Mesenchymal stem cell (in vitro differentiated cells and primary cell): ENCODE results near the gene LGALS3BP.

Experiments used
- DNase-seq: peaks from one replicate; pipeline ENCODE4 v3.0.0-alpha.2; 2013
- H2AFZ ChIP-seq: one replicate; pipeline ENCODE4 v1.6.1; 2013; ENCODE audit warnings: low read depth, mild to moderate bottlenecking, control low read depth, inconsistent platforms, low read length, moderate library complexity
- H2AK5ac ChIP-seq: 2 replicates; pipeline ENCODE4 v1.6.1; 2013; ENCODE audit warnings: low read length, moderate library complexity, mild to moderate bottlenecking, inconsistent platforms; ENCODE audit not compliant: severe bottlenecking
- H2BK120ac ChIP-seq: one replicate; pipeline ENCODE4 v1.6.1; 2013; ENCODE audit warnings: low read depth, mild to moderate bottlenecking, inconsistent platforms, low read length, moderate library complexity
- H2BK12ac ChIP-seq, 2 experiments: one replicate each; pipeline ENCODE4 v1.6.1; 2013; ENCODE audit warnings: inconsistent platforms in 2 of 2, low read length in 2 of 2, mild to moderate bottlenecking in 2 of 2, moderate library complexity in 2 of 2, control low read depth in 1 of 2
- H2BK15ac ChIP-seq: one replicate; pipeline ENCODE4 v1.6.1; 2013; ENCODE audit warnings: mild to moderate bottlenecking, low read depth, inconsistent platforms; ENCODE audit not compliant: poor library complexity, severe bottlenecking
- H2BK5ac ChIP-seq: 2 replicates; pipeline ENCODE4 v1.6.1; 2013; ENCODE audit warnings: low read depth, mild to moderate bottlenecking, low read length, control low read depth, inconsistent platforms; ENCODE audit not compliant: poor library complexity, severe bottlenecking
- H3K14ac ChIP-seq, 2 experiments: one replicate each; pipeline ENCODE4 v1.6.1; 2013; ENCODE audit warnings: inconsistent platforms in 2 of 2, low read length in 2 of 2, control low read depth in 1 of 2, mild to moderate bottlenecking in 1 of 2, moderate library complexity in 1 of 2
- H3K18ac ChIP-seq, 2 experiments: one replicate each; pipeline ENCODE4 v1.6.1; 2013; ENCODE audit warnings: inconsistent platforms in 2 of 2, low read length in 2 of 2, control low read depth in 1 of 2, low read depth in 1 of 2, mild to moderate bottlenecking in 1 of 2
- H3K23ac ChIP-seq, 2 experiments: one replicate each; pipeline ENCODE4 v1.6.1; 2013; ENCODE audit warnings: inconsistent platforms in 2 of 2, low read length in 2 of 2, mild to moderate bottlenecking in 2 of 2, moderate library complexity in 2 of 2, control low read depth in 1 of 2
- H3K27ac ChIP-seq: 2 replicates; pipeline ENCODE4 v1.5.1; 2013; ENCODE audit warnings: mild to moderate bottlenecking, moderate library complexity, low read length, control low read depth, inconsistent platforms; ENCODE audit not compliant: poor library complexity, severe bottlenecking
- H3K27me3 ChIP-seq, 2 experiments: 2 replicates each; pipeline versions ENCODE4 v1.6.1 to v1.7.0; 2013; ENCODE audit warnings: low read length in 2 of 2, mild to moderate bottlenecking in 2 of 2, moderate library complexity in 2 of 2, control low read depth in 1 of 2, inconsistent platforms in 1 of 2; ENCODE audit not compliant: control insufficient read depth in 1 of 2, insufficient read depth in 1 of 2
- H3K36me3 ChIP-seq, 2 experiments: 2 replicates each; pipeline versions ENCODE4 v1.6.1 to v1.7.0; 2013; ENCODE audit warnings: low read length in 2 of 2, control low read depth in 1 of 2, inconsistent platforms in 1 of 2, low read depth in 1 of 2, mild to moderate bottlenecking in 1 of 2; ENCODE audit not compliant: insufficient read depth in 2 of 2, control insufficient read depth in 1 of 2
- H3K4ac ChIP-seq, 2 experiments: one replicate each; pipeline ENCODE4 v1.6.1; 2013; ENCODE audit warnings: inconsistent platforms in 2 of 2, low read length in 2 of 2, mild to moderate bottlenecking in 2 of 2, moderate library complexity in 2 of 2, control low read depth in 1 of 2, low read depth in 1 of 2
- H3K4me1 ChIP-seq: 2 replicates; pipeline ENCODE4 v1.6.1; 2013; ENCODE audit warnings: low read depth, low read length, control low read depth; ENCODE audit not compliant: control insufficient read depth, insufficient read depth
- H3K4me2 ChIP-seq: 2 replicates; pipeline ENCODE4 v1.6.1; 2013; ENCODE audit warnings: low read length, mild to moderate bottlenecking, inconsistent platforms; ENCODE audit not compliant: poor library complexity, severe bottlenecking
- H3K4me3 ChIP-seq, 2 experiments: 2 replicates each; pipeline versions ENCODE4 v1.5.1 to v1.7.0; 2013; ENCODE audit warnings: low read length in 2 of 2, mild to moderate bottlenecking in 2 of 2, control low read depth in 1 of 2, low read depth in 1 of 2; ENCODE audit not compliant: insufficient read depth in 1 of 2
- H3K79me1 ChIP-seq: replicated peaks from 2 replicates; pipeline ENCODE4 v1.6.1; 2013; ENCODE audit warnings: mild to moderate bottlenecking, control low read depth, low read length, inconsistent platforms; ENCODE audit not compliant: poor library complexity, severe bottlenecking
- H3K9ac ChIP-seq: 2 replicates; pipeline ENCODE4 v1.7.0; 2013; ENCODE audit warnings: mild to moderate bottlenecking, low read length, moderate library complexity
- H3K9me3 ChIP-seq: 2 replicates; pipeline ENCODE4 v1.7.0; 2013; ENCODE audit warnings: mild to moderate bottlenecking, low read length; ENCODE audit not compliant: control insufficient read depth
- H4K8ac ChIP-seq: one replicate; pipeline ENCODE4 v1.6.1; 2013; ENCODE audit warnings: inconsistent platforms, mild to moderate bottlenecking, low read length, moderate library complexity
- H4K91ac ChIP-seq: one replicate; pipeline ENCODE4 v1.6.1; 2013; ENCODE audit warnings: mild to moderate bottlenecking, low read length, inconsistent platforms
- WGBS: methylation state at CpG from one replicate; pipeline ENCODE4 v1.1.7; 2013; ENCODE audit warnings: mixed read lengths; 5-methylcytosine and 5-hydroxymethylcytosine counted together

LGALS3BP gene

DNA sequence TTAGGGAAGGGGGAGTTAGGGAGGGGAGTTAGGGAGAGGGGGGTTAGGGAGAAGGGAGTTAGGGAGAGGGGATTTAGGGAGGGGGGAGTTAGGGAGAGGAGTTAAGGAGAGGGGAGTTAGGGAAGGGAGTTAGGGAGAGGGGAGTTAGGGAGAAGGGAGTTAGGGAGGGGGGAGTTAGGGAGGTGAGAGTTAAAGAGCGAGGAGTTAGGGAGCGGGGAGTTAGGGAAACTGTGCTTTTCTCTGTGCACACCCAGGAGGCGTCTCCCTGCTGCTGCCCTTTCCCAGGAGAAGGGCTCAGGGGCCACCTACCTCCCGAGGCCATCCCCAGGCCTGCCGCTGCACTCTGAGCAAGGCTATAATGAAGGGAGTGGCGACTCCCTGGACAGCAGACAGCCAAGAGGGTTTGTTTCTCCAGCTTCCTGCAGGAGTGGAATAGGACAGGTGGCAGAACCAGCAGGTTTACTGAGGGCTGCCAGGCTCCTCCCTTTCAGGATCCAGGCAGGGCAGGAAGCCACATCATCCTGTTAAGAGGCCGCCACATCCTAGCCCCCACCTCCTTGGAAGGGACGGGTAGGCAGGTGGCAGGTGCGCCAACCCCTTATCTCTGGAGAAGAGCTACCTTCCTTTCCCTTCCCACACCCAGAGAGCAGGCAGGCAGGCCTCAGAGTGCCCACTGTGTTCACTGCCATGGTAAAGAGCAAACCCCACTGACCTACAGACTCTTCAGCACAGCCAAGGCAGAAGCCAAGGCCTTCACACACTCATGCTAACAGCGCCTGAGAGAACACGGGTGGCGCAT lies 25.5 kb upstream of the LGALS3BP start:
- Histone ChIP-seq H3K79me1 (peaks cover 16% of the 10 kb centered on the region), H3K9ac (no peak overlapping the region), H2AFZ (no peak overlapping the region), H3K23ac (no peak overlapping the region), H2AK5ac (no peak overlapping the region), H2BK12ac (no peak overlapping the region), H2BK15ac (no peak overlapping the region), H3K4me3 (no peak overlapping the region), H3K4me2 (no peak overlapping the region), H3K14ac (no peak overlapping the region), H3K4ac (no peak overlapping the region), H3K36me3 (peaks cover 32 to 43% of the 10 kb centered on the region in 2 experiments), H4K91ac (no peak overlapping the region), H4K8ac (no peak overlapping the region), H2BK5ac (no peak overlapping the region), H3K27ac (no peak overlapping the region), H2BK120ac (no peak overlapping the region), H3K27me3 (no peaks in the 10 kb centered on the region), H3K9me3 (no peaks in the 10 kb centered on the region), H3K18ac (no peak overlapping the region), H3K4me1 (peaks cover 47% of the 10 kb centered on the region)
- no peak for DNase-seq
- WGBS = 93% methylated on average over 12 of the region's 12 CpGs

DNA sequence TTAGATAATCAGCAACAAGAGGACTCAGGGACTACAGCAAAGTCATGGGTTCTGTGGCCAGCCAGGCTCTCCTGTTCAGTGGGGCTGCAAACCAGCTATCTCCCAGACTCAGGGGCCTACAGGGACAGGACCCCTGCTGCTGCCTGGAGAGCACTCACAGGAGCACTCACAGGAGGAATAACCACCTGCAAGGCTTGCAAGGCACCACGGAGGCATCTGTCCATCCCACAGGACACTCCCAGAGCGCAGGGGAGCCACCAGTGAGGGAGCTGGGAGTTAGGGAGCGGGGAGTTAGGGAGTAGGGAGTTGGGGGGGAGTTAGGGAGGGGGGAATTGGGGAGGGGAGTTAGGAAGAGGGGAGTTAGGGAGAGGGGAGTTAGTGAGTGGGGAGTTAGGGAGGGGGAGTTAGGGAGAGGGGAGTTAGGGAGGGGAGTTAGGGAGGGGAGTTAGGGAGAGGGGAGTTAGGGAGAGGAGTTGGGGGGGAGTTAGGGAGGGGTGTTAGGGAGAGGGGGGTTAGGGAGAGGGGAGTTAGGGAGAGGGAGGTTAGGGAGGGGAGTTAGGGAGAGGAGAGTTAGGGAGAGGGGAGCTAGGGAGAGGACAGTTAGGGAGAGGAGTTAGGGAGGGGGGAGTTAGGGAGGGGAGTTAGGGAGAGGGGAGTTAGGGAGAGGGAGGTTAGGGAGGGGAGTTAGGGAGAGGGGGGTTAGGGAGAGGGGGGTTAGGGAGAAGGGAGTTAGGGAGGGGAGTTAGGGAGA lies 24.1 kb upstream of the LGALS3BP start:
- WGBS = 68% methylated on average over 3 of the region's 3 CpGs

DNA sequence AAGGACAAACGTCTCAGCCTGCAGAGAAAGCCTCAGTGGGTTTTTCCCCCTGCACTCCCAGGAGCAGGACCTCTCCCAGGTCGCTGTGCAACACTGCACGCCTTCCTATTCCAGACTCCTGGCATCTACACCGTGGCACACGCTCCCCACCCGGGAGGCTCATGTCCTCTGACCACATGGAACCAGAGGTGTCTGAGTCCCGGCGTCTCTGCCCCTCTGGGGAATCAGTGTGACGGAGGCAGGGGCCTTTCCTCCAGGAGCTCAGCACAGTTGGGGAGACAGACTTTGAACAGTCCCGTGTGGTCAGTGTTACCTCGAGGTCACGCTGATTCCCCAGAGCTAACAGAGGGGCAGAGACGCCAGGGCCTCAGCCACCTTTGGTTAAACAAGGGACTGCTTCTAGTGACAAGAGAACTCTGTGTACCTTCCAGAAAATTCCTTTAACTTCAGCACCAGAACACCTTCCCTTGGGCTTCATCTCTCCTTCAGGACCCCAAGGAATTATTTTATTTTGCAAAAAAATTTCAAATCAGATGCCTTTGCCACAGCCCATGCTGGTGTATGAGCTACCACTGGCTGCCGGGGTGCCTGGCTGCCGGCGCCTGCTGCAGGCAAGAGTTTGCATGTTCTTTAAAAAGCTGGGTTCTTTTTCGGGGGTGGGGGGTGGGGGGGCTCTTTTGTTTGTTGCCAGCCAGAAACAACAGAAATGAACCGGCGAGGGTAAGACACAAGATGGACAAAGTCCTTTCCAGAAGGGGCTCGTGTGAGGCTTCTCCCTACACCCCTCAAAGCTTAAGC lies 23.3 kb upstream of the LGALS3BP start:
- H4K8ac ChIP-seq = no peak overlapping the region

More for the DNA sequence above, 24.1 kb upstream of the LGALS3BP start:
- Histone ChIP-seq H2AK5ac (no peak overlapping the region), H3K23ac (no peak overlapping the region), H3K4me2 (no peak overlapping the region), H2AFZ (no peak overlapping the region), H2BK120ac (no peak overlapping the region), H3K14ac (no peak overlapping the region), H3K36me3 (peaks cover 37 to 56% of the 10 kb centered on the region in 2 experiments), H4K91ac (no peak overlapping the region), H3K9me3 (no peaks in the 10 kb centered on the region), H3K9ac (no peak overlapping the region), H3K4me1 (peaks cover 43% of the 10 kb centered on the region), H3K27ac (no peak overlapping the region), H3K4ac (no peak overlapping the region), H3K4me3 (no peak overlapping the region), H2BK5ac (no peak overlapping the region), H2BK15ac (no peak overlapping the region), H2BK12ac (no peak overlapping the region), H3K27me3 (no peaks in the 10 kb centered on the region), H3K18ac (no peak overlapping the region), H4K8ac (no peak overlapping the region), H3K79me1 (peaks cover 21% of the 10 kb centered on the region)
- DNase-seq = no peak

More for the DNA sequence above, 23.3 kb upstream of the LGALS3BP start:
- Histone ChIP-seq H2AK5ac (peak overlapping the region; percentile 60), H3K4me2 (no peak overlapping the region), H3K18ac (no peak overlapping the region), H3K23ac (no peak overlapping the region), H3K9me3 (no peaks in the 10 kb centered on the region), H2BK120ac (no peak overlapping the region), H3K4me1 (peaks cover 36% of the 10 kb centered on the region), H3K9ac (no peak overlapping the region), H3K27me3 (no peaks in the 10 kb centered on the region), H3K79me1 (peaks cover 25% of the 10 kb centered on the region), H3K36me3 (peaks cover 39 to 63% of the 10 kb centered on the region in 2 experiments), H3K14ac (no peak overlapping the region), H3K4ac (no peak overlapping the region), H2BK5ac (no peak overlapping the region), H2BK12ac (no peak overlapping the region), H3K27ac (no peak overlapping the region), H4K91ac (no peak overlapping the region), H2AFZ (no peak overlapping the region), H2BK15ac (no peak overlapping the region), H3K4me3 (no peak overlapping the region)
- no peak for DNase-seq
- 93% methylated on average over 20 of the region's 20 CpGs for WGBS
